ENCODE data around the gene GSK3B.
A peak's percentile ranks its signal among the peaks of the same experiment; 100 is the strongest.

GSK3B gene

DNA sequence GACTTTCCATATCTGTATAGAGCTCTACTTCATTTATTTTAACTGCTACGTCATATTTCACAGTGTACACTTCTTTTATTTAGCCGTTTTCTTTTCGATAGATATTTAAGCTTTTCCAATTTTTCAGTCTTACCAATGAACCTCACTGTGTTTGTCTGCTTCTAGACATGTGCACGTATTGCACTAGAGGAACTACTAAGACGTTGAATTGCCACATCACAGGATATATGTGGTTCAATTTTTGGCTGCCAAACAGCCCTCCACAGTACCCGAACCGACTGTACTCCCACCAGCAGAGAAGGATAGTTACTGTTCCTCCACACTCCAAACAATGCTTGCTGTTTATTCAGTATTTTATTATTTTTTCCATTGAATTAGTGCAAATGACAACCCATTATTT lies 310.4 kb downstream of the GSK3B start:
- Mint-ChIP-seq H3K36me3 (ENCODE audit: low read depth) (no peaks in the 10 kb centered on the region), H3K27ac (no peak overlapping the region), H3K4me3 (no peak overlapping the region), H3K27me3 (ENCODE audit: low read depth) (no peaks in the 10 kb centered on the region), H3K4me1 (peaks cover 10% of the 10 kb centered on the region), H3K9me3 (no peaks in the 10 kb centered on the region)
- TF ChIP-seq, protein P1, sequence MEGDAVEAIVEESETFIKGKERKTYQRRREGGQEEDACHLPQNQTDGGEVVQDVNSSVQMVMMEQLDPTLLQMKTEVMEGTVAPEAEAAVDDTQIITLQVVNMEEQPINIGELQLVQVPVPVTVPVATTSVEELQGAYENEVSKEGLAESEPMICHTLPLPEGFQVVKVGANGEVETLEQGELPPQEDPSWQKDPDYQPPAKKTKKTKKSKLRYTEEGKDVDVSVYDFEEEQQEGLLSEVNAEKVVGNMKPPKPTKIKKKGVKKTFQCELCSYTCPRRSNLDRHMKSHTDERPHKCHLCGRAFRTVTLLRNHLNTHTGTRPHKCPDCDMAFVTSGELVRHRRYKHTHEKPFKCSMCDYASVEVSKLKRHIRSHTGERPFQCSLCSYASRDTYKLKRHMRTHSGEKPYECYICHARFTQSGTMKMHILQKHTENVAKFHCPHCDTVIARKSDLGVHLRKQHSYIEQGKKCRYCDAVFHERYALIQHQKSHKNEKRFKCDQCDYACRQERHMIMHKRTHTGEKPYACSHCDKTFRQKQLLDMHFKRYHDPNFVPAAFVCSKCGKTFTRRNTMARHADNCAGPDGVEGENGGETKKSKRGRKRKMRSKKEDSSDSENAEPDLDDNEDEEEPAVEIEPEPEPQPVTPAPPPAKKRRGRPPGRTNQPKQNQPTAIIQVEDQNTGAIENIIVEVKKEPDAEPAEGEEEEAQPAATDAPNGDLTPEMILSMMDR (IDR thresholded peaks at IDR 0.05; ENCODE audit: unreplicated experiment in 3 of 3): no peak

DNA sequence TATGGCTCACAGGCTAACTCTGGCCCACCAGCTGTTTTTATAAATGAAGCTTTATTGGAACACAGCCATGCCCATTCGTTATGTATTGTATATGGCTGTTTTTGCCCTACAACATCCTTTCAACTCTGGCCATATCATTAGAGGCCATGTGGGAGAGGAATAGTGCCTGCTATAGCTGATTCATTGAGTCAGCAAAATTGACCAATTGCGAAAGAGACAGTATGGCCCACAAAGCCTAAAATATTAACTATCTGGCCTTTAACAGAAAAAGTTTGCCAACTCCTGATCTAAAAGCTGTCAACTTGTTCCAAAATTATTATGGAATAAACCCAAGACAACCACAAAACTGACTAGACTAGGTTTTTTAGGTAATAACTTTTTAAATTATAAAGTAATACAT lies 311.0 kb downstream of the GSK3B start:
- H3K4me3 Mint-ChIP-seq: no peak overlapping the region
- TF ChIP-seq, protein P1 (IDR thresholded peaks at IDR 0.05; ENCODE audit: unreplicated experiment in 3 of 3): no peak
- peaks cover 10% of the 10 kb centered on the region for H3K4me1 Mint-ChIP-seq
- no peaks in the 10 kb centered on the region for H3K36me3 Mint-ChIP-seq (ENCODE audit: low read depth)
- no peaks in the 10 kb centered on the region for H3K27me3 Mint-ChIP-seq (ENCODE audit: low read depth)
- H3K27ac Mint-ChIP-seq: no peak overlapping the region
- H3K9me3 Mint-ChIP-seq: no peaks in the 10 kb centered on the region

DNA sequence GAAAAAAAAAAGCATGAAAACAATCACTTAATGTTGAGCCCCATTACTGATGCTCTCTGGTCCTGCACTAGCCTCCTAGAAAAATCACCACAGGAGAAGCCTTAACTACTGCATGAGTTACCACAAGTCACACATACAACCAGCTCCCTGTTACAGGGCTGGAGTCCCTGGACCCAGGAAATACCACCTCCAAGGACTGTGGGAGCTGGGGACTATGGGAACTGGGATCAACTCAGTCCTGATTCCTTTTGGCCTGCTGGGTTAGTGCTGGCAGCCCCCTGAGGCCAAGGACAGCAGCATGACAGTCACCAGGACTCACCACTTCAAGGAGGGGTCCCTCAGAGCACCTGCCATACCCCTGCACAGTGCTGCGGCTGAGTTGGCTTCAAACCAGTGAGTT lies 311.8 kb downstream of the GSK3B start:
- no peaks in the 10 kb centered on the region for H3K36me3 Mint-ChIP-seq (ENCODE audit: low read depth)
- no peak overlapping the region for H3K27ac Mint-ChIP-seq

DNA sequence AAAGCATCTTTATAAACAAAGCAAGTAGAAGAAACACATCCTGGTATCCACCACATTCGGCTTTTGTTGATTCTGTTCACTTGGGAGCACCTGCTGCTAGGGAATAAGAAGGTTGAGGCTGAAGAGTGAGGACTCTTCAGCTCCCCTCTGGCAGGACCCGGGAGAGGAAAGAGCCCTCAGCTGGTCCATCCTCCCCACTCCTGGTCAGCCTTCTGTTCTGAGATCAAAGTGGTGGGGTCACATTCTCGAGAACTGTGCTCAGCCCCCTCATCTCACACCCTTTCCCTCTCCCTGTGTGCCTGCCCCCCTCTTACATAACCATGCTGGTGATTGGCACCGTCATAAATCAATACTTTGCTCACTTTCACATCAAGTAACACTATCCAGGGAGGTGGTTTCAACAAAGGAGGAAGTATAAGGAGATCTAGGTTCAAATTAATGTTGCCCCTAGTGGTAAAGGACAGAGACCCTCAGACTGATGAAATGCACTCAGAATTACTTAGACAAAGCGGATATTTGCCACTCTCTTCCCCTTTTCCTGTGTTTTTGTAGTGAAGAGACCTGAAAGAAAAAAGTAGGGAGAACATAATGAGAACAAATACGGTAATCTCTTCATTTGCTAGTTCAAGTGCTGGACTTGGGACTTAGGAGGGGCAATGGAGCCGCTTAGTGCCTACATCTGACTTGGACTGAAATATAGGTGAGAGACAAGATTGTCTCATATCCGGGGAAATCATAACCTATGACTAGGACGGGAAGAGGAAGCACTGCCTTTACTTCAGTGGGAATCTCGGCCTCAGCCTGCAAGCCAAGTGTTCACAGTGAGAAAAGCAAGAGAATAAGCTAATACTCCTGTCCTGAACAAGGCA lies 312.7 kb downstream of the GSK3B start, which contains the start of gene NR1I2:
TSS of gene NR1I2 (plus strand) at position 772 of the 869 bp plus-strand sequence.
- no peak within 1 kb of the TSS for H3K4me3 Mint-ChIP-seq
- H3K9me3 Mint-ChIP-seq: peaks cover under 1% of the 10 kb centered on the region
- TF ChIP-seq, protein P1 (IDR thresholded peaks at IDR 0.05; ENCODE audit: unreplicated experiment in 3 of 3): no peak
- H3K36me3 Mint-ChIP-seq (ENCODE audit: low read depth): no peaks in the 10 kb centered on the region
- no peak within 1 kb of the TSS for H3K27ac Mint-ChIP-seq
- no peaks in the 10 kb centered on the region for H3K27me3 Mint-ChIP-seq (ENCODE audit: low read depth)
- peaks cover 10% of the 10 kb centered on the region for H3K4me1 Mint-ChIP-seq

More for the DNA sequence above, 311.8 kb downstream of the GSK3B start:
- Mint-ChIP-seq H3K9me3 (no peaks in the 10 kb centered on the region), H3K4me3 (no peak overlapping the region), H3K4me1 (peaks cover 10% of the 10 kb centered on the region), H3K27me3 (ENCODE audit: low read depth) (no peaks in the 10 kb centered on the region)
- TF ChIP-seq, protein P1 (IDR thresholded peaks at IDR 0.05; ENCODE audit: unreplicated experiment in 3 of 3): no peak

DNA sequence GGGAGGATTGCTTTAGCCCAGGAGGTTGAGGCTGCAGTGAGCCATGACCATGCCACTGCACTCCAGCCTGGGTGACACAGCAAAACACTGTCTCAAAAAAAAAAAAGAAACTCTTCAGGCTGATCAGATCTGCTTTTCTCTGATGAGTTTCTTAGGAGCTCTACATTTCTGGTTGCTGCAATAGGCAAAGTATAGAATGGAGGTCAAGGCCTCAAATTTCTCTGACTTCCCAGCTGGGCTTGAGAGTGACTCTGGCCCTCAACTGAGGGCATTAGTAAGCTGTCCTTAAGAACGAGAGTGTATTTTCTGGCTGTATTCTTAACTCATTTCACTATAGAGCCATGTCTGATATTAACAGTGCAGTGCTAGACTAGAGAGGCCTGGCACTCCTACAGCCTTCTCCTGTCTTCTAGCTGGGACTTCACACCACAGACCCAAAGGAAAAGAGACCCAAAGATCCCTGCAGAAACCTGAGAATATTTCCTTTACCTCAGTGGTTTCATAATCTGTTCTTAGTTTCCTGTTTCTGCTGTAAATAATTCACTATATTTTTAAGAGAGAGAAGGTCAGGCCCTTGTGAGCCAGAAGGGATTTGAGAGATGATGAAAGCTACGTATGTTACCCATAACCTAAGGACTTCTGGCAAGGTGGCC lies 314.4 kb downstream of the GSK3B start:
- Mint-ChIP-seq H3K27ac (peak overlapping the region in 2 of 3 experiments; percentile 21 to 24), H3K36me3 (ENCODE audit: low read depth) (peaks cover 3% of the 10 kb centered on the region), H3K27me3 (ENCODE audit: low read depth) (no peaks in the 10 kb centered on the region), H3K4me3 (peak overlapping the region in 1 of 3 experiments; percentile 6), H3K4me1 (peaks cover 10% of the 10 kb centered on the region), H3K9me3 (peaks cover 14% of the 10 kb centered on the region)
- TF ChIP-seq, protein P1 (IDR thresholded peaks at IDR 0.05; ENCODE audit: unreplicated experiment in 3 of 3): no peak

Measured in nephron (organoid).